Subcutaneous adipose tissue (tissue), 4 donors: ENCODE measurements around the gene STXBP1. TPM values are rescaled to one million over a fixed set of nuclear protein-coding genes. Genes with fewer than 3 reads are reported as not detected.

ENCODE experiments used
- CTCF ChIP-seq: fragments of 450-650 bp; IDR thresholded peaks from one replicate; pipeline ENCODE4 v1.5.1; 2016; ENCODE audit warnings: low read depth, mild to moderate bottlenecking, control low read depth, antibody characterized with exemption, moderate library complexity
- total RNA-seq, 4 donors: library from RNA; depleted of rRNA; stranded (reverse); fragments of >200 nt; gene quantifications; one replicate each; pipeline ENCODE4 v1.1.0, GENCODE V29; 2016

The STXBP1 gene
- total RNA-seq, 4 donors from 2014 or later, result 23.2 to 116 (median 69.3) TPM

GRCh38 chr9:127654619-127655018 is 42.5 kb downstream of the STXBP1 start:
- TF ChIP-seq CTCF, result no peak

- no peak for TF ChIP-seq CTCF
Observed at GRCh38 chr9:127658428-127658827, 46.4 kb downstream of the STXBP1 start.

- no peak for TF ChIP-seq CTCF
Observed at GRCh38 chr9:127660886-127661741, 49.0 kb downstream of the STXBP1 start.

GRCh38 chr9:127662617-127663016 is 50.5 kb downstream of the STXBP1 start:
- TF ChIP-seq CTCF, result no peak

- no peak for TF ChIP-seq CTCF
Observed at GRCh38 chr9:127664324-127664677, 52.2 kb downstream of the STXBP1 start.

- TF ChIP-seq CTCF, result no peak
Observed at GRCh38 chr9:127664678-127665507, 52.8 kb downstream of the STXBP1 start.
